HEK293 (cell line): ENCODE measurements around the gene ATP11C.

Experiments
- CTCF ChIA-PET: fragments of 350-600 bp; formaldehyde crosslinking; extraction: SDS; loops from one replicate; lab custom pipeline; 2021; ENCODE audit warnings: antibody characterized with exemption; lab: Yijun Ruan, JAX
- POLR2A ChIA-PET: fragments of 300-600 bp; formaldehyde crosslinking; extraction: SDS; loops from one replicate; lab custom pipeline; 2020; ENCODE audit warnings: antibody characterized with exemption, inconsistent platforms; lab: Yijun Ruan, JAX
- H3K27ac ChIP-seq: fragments of 200-500 bp; sonication (Bioruptor generic); 2 replicates; pipeline ENCODE4 v1.5.1; 2014; ENCODE audit warnings: low read depth, low read length, control low read depth, inconsistent platforms; ENCODE audit errors: extremely low read depth
- H3K36me3 ChIP-seq, 2 experiments: fragments of 200-500 bp in 1 of 2; sonication (Bioruptor generic) in 1 of 2; 1 replicate in 1 of 2; 2 replicates in 1 of 2; pipeline ENCODE4 v1.5.1; 2014 to 2017; ENCODE audit warnings: inconsistent platforms in 2 of 2, low read length in 2 of 2; ENCODE audit not compliant: control insufficient read depth in 2 of 2, insufficient read depth in 1 of 2
- H3K4me1 ChIP-seq: fragments of 200-500 bp; sonication (Bioruptor generic); 2 replicates; pipeline ENCODE4 v1.5.1; 2014; ENCODE audit warnings: mild to moderate bottlenecking, low read length, inconsistent platforms; ENCODE audit not compliant: control insufficient read depth, insufficient read depth
- H3K4me3 ChIP-seq: 2 replicates; pipeline ENCODE4 v1.5.1; 2011; ENCODE audit warnings: low read depth, mild to moderate bottlenecking, control low read depth, low read length, moderate library complexity
- H3K9me3 ChIP-seq: fragments of 200-500 bp; sonication (Bioruptor generic); 2 replicates; pipeline ENCODE4 v1.5.1; 2014; ENCODE audit warnings: low read depth, low read length, inconsistent platforms; ENCODE audit not compliant: control insufficient read depth, insufficient read depth
- GLIS1 ChIP-seq: fragments of 450-650 bp; formaldehyde crosslinking; IDR thresholded peaks from 2 replicates; pipeline ENCODE4 v1.5.1; 2016; ENCODE audit warnings: missing biosample characterization, missing genetic modification characterization
- MYNN ChIP-seq: fragments of 450-650 bp; formaldehyde crosslinking; IDR thresholded peaks from 2 replicates; pipeline ENCODE4 v1.5.1; 2016; ENCODE audit warnings: missing biosample characterization, missing genetic modification characterization, borderline replicate concordance
- RBAK ChIP-seq: fragments of 450-650 bp; formaldehyde crosslinking; IDR thresholded peaks from 2 replicates; pipeline ENCODE4 v1.5.1; 2016; ENCODE audit warnings: missing biosample characterization, missing genetic modification characterization
- SCRT2 ChIP-seq: fragments of 450-650 bp; formaldehyde crosslinking; IDR thresholded peaks from 2 replicates; pipeline ENCODE4 v1.5.1; 2016; ENCODE audit warnings: missing biosample characterization, missing genetic modification characterization
- TCF7L2 ChIP-seq: IDR thresholded peaks from 2 replicates; pipeline ENCODE4 v1.6.1; 2011; ENCODE audit warnings: low read depth, mild to moderate bottlenecking, inconsistent platforms, low read length, moderate library complexity, borderline replicate concordance
- ZBTB1 ChIP-seq: fragments of 450-650 bp; formaldehyde crosslinking; IDR thresholded peaks from 2 replicates; pipeline ENCODE4 v1.5.1; 2016; ENCODE audit warnings: missing biosample characterization, missing genetic modification characterization
- ZNF169 ChIP-seq: fragments of 450-650 bp; formaldehyde crosslinking; IDR thresholded peaks from 2 replicates; pipeline ENCODE4 v1.5.1; 2016; ENCODE audit warnings: missing biosample characterization, missing genetic modification characterization
- ZNF24 ChIP-seq: fragments of 450-650 bp; formaldehyde crosslinking; IDR thresholded peaks from 2 replicates; pipeline ENCODE4 v1.5.1; 2016; ENCODE audit warnings: missing biosample characterization, missing genetic modification characterization
- ZNF266 ChIP-seq: fragments of 450-650 bp; formaldehyde crosslinking; IDR thresholded peaks from 2 replicates; pipeline ENCODE4 v1.5.1; 2016; ENCODE audit warnings: missing biosample characterization, missing genetic modification characterization, low read depth
- ZNF354C ChIP-seq: fragments of 450-650 bp; formaldehyde crosslinking; IDR thresholded peaks from 2 replicates; pipeline ENCODE4 v1.5.1; 2016; ENCODE audit warnings: missing biosample characterization, missing genetic modification characterization, low read depth, borderline replicate concordance
- ZNF391 ChIP-seq: fragments of 450-650 bp; formaldehyde crosslinking; IDR thresholded peaks from 2 replicates; pipeline ENCODE4 v1.5.1; 2016; ENCODE audit warnings: low read depth, missing biosample characterization, missing genetic modification characterization, borderline replicate concordance
- ZNF404 ChIP-seq: fragments of 450-650 bp; formaldehyde crosslinking; IDR thresholded peaks from 2 replicates; pipeline ENCODE4 v1.5.1; 2017; ENCODE audit warnings: missing biosample characterization, missing genetic modification characterization
- ZNF423 ChIP-seq: fragments of 450-650 bp; formaldehyde crosslinking; IDR thresholded peaks from 2 replicates; pipeline ENCODE4 v1.5.1; 2016; ENCODE audit warnings: missing biosample characterization, missing genetic modification characterization
- ZNF664 ChIP-seq: fragments of 450-650 bp; formaldehyde crosslinking; IDR thresholded peaks from 2 replicates; pipeline ENCODE4 v1.5.1; 2016; ENCODE audit warnings: missing biosample characterization, missing genetic modification characterization
- ZNF747 ChIP-seq: fragments of 450-650 bp; formaldehyde crosslinking; IDR thresholded peaks from 2 replicates; pipeline ENCODE4 v1.5.1; 2016; ENCODE audit warnings: missing biosample characterization, missing genetic modification characterization
- ZXDB ChIP-seq: fragments of 450-650 bp; formaldehyde crosslinking; IDR thresholded peaks from 2 replicates; pipeline ENCODE4 v1.5.1; 2016; ENCODE audit warnings: missing biosample characterization, missing genetic modification characterization
- TF ChIP-seq, protein P1 (sequence below): fragments of 450-650 bp; formaldehyde crosslinking; IDR thresholded peaks from 2 replicates; pipeline ENCODE4 v1.5.1; 2016; ENCODE audit warnings: missing biosample characterization, missing genetic modification characterization
- TF ChIP-seq, protein P2 (sequence below): fragments of 450-650 bp; formaldehyde crosslinking; IDR thresholded peaks from 2 replicates; pipeline ENCODE4 v1.5.1; 2016; ENCODE audit warnings: missing biosample characterization, missing genetic modification characterization, low read depth
- TF ChIP-seq, protein P3 (sequence below): fragments of 450-650 bp; formaldehyde crosslinking; IDR thresholded peaks from 2 replicates; pipeline ENCODE4 v1.5.1; 2017; ENCODE audit warnings: missing biosample characterization, missing genetic modification characterization

The ATP11C gene

DNA sequence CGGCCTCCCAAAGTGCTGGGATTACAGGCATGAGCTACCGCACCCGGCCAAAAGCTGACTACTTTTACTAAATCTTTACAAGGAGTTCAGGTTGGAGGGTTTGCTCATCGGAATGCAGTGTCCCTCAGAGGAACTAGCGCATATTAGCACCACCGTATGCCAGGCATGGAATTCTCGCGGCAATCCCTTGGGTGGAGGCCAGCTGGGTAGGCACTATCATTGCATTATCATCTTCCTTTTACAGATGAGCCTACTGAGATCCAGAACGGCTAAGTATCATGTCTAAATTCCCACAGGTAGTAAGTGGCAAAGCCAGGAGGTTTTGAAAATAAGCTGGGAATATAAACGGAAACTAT lies 38.5 kb upstream of the ATP11C start:
- Histone ChIP-seq H3K9me3 (no peaks in the 10 kb centered on the region; the same call in 1 of the 2 replicates), H3K4me3 (no peak overlapping the region), H3K36me3 (no peaks in the 10 kb centered on the region), H3K27ac (no peak overlapping the region), H3K4me1 (no peaks in the 10 kb centered on the region)
- no peak for TF ChIP-seq ZBTB1 (tag by site-specific recombination)
- no peak for TF ChIP-seq ZXDB
- no peak for TF ChIP-seq ZNF391
- POLR2A ChIA-PET, result no interaction called here
- CTCF ChIA-PET, result no interaction called here

DNA sequence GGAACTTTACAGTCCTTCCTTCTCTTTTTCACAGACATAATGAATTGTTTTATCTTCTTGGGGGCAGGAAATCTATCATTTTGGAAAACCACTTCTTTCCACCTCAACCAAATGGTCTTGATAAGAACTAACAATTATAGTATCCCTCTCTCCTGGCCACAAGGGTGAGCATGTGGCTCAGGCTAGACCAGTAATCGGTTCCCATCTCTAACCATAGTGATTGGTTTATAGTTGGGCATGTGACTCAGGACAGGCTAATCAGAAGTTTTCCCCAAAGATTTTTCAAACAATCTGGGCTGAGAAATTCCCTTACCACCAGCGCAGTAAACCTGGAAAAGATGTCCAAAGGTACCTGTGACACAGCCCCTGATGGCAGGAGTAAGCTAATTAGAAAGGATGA lies 36.4 kb upstream of the ATP11C start:
- POLR2A ChIA-PET, result no interaction called here
- no peak overlapping the region for H3K27ac ChIP-seq
- TF ChIP-seq TCF7L2 (no peak), GLIS1 (tag by site-specific recombination) (no peak), ZNF354C (tag by site-specific recombination) (no peak), SCRT2 (no peak), ZNF664 (no peak)
- TF ChIP-seq, protein P1, sequence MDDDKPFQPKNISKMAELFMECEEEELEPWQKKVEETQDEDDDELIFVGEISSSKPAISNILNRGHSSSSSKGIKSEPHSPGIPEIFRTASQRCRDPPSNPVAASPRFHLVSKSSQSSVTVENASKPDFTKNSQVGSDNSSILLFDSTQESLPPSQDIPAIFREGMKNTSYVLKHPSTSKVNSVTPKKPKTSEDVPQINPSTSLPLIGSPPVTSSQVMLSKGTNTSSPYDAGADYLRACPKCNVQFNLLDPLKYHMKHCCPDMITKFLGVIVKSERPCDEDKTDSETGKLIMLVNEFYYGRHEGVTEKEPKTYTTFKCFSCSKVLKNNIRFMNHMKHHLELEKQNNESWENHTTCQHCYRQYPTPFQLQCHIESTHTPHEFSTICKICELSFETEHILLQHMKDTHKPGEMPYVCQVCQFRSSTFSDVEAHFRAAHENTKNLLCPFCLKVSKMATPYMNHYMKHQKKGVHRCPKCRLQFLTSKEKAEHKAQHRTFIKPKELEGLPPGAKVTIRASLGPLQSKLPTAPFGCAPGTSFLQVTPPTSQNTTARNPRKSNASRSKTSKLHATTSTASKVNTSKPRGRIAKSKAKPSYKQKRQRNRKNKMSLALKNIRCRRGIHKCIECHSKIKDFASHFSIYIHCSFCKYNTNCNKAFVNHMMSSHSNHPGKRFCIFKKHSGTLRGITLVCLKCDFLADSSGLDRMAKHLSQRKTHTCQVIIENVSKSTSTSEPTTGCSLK (tag by site-specific recombination), result no peak
- CTCF ChIA-PET, result no interaction called here
- no peaks in the 10 kb centered on the region for H3K36me3 ChIP-seq
- no peaks in the 10 kb centered on the region for H3K9me3 ChIP-seq
- H3K4me3 ChIP-seq, result no peak overlapping the region
- H3K4me1 ChIP-seq, result no peaks in the 10 kb centered on the region

DNA sequence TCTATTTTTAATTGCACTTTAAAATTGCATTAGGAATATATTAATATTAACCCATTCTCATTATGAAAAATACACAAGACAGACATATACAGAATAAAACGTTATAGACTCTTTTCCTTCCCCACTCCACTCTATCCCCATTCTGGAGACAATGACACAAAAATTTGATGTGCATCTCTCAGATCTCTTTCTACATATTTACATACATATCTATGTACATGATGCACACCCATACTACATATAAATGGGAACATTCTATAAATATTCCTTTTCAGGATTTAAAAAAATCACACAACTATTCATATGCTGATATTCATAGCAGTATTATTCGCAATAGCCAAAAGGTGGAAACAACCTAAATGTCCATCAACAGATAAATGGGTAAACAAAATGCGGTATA lies 34.9 kb upstream of the ATP11C start:
- no peak overlapping the region for H3K4me3 ChIP-seq
- POLR2A ChIA-PET, result no interaction called here
- no peak for TF ChIP-seq ZNF266
- TF ChIP-seq, protein P2, sequence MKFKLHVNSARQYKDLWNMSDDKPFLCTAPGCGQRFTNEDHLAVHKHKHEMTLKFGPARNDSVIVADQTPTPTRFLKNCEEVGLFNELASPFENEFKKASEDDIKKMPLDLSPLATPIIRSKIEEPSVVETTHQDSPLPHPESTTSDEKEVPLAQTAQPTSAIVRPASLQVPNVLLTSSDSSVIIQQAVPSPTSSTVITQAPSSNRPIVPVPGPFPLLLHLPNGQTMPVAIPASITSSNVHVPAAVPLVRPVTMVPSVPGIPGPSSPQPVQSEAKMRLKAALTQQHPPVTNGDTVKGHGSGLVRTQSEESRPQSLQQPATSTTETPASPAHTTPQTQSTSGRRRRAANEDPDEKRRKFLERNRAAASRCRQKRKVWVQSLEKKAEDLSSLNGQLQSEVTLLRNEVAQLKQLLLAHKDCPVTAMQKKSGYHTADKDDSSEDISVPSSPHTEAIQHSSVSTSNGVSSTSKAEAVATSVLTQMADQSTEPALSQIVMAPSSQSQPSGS (tag by site-specific recombination), result no peak
- TF ChIP-seq MYNN (tag by site-specific recombination), result no peak
- no peak for TF ChIP-seq ZNF423 (tag by site-specific recombination)
- no peak for TF ChIP-seq ZNF24
- no peak for TF ChIP-seq RBAK (tag by site-specific recombination)
- no peak for TF ChIP-seq ZNF169
- TF ChIP-seq ZNF404 (tag by site-specific recombination), result no peak
- TF ChIP-seq, protein P3, sequence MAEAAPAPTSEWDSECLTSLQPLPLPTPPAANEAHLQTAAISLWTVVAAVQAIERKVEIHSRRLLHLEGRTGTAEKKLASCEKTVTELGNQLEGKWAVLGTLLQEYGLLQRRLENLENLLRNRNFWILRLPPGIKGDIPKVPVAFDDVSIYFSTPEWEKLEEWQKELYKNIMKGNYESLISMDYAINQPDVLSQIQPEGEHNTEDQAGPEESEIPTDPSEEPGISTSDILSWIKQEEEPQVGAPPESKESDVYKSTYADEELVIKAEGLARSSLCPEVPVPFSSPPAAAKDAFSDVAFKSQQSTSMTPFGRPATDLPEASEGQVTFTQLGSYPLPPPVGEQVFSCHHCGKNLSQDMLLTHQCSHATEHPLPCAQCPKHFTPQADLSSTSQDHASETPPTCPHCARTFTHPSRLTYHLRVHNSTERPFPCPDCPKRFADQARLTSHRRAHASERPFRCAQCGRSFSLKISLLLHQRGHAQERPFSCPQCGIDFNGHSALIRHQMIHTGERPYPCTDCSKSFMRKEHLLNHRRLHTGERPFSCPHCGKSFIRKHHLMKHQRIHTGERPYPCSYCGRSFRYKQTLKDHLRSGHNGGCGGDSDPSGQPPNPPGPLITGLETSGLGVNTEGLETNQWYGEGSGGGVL, result no peak
- no peak for TF ChIP-seq ZNF747 (tag by site-specific recombination)
- TF ChIP-seq, all 188 proteins: peak for 0
- CTCF ChIA-PET, result interaction anchor here (0.7 to 1.8 kb wide), 3 partner anchors 17 to 406 kb away, joined by 3 to 7 read pairs (median 3); no protein-coding TSS in a partner anchor
- H3K27ac ChIP-seq, result no peak overlapping the region
- H3K36me3 ChIP-seq, result no peaks in the 10 kb centered on the region
- no peaks in the 10 kb centered on the region for H3K9me3 ChIP-seq
- no peaks in the 10 kb centered on the region for H3K4me1 ChIP-seq
